ENCODE measurements around the gene TMEM178B.

The TMEM178B gene

GRCh38 chr7:141416650-141417270 lies 342.9 kb downstream of the TMEM178B start:
- DNase-seq = no peak

- peak in 3 of 56 donors; percentile 22 to 47 (median 22) for DNase-seq
Observed at GRCh38 chr7:141417506-141417905, 343.6 kb downstream of the TMEM178B start.

GRCh38 chr7:141418066-141418465 lies 344.2 kb downstream of the TMEM178B start:
- DNase-seq = no peak

GRCh38 chr7:141421306-141421705 lies 347.4 kb downstream of the TMEM178B start:
- DNase-seq = no peak

GRCh38 chr7:141427134-141427533 lies 353.3 kb downstream of the TMEM178B start:
- DNase-seq = no peak

- DNase-seq = peak in 1 of 56 donors; percentile 14
Observed at GRCh38 chr7:141430455-141431139, 356.7 kb downstream of the TMEM178B start.

- no peak for DNase-seq
Observed at GRCh38 chr7:141431140-141431479, 357.2 kb downstream of the TMEM178B start.

- DNase-seq = no peak
Observed at GRCh38 chr7:141431711-141432110, 357.8 kb downstream of the TMEM178B start.

GRCh38 chr7:141433698-141434097 lies 359.8 kb downstream of the TMEM178B start:
- DNase-seq = no peak

- DNase-seq = no peak
Observed at GRCh38 chr7:141436139-141436538, 362.3 kb downstream of the TMEM178B start.

GRCh38 chr7:141436575-141437075 lies 362.8 kb downstream of the TMEM178B start:
- DNase-seq = peak in 1 of 56 donors; percentile 13

- DNase-seq = no peak
Observed at GRCh38 chr7:141439164-141439563, 365.3 kb downstream of the TMEM178B start.

GRCh38 chr7:141439776-141440175 lies 365.9 kb downstream of the TMEM178B start:
- DNase-seq = no peak

GRCh38 chr7:141441837-141442627 lies 368.2 kb downstream of the TMEM178B start:
- DNase-seq = peak in 12 of 56 donors; percentile 4 to 42 (median 30)

GRCh38 chr7:141442781-141443180 lies 368.9 kb downstream of the TMEM178B start:
- DNase-seq = no peak

GRCh38 chr7:141444961-141445360 lies 371.1 kb downstream of the TMEM178B start:
- no peak for DNase-seq

- no peak for DNase-seq
Observed at GRCh38 chr7:141451232-141451631, 377.4 kb downstream of the TMEM178B start.

GRCh38 chr7:141452911-141453310 lies 379.0 kb downstream of the TMEM178B start:
- no peak for DNase-seq

GRCh38 chr7:141454338-141454737 lies 380.5 kb downstream of the TMEM178B start:
- no peak for DNase-seq

- DNase-seq = no peak
Observed at GRCh38 chr7:141455723-141456122, 381.9 kb downstream of the TMEM178B start.

GRCh38 chr7:141456298-141456697 lies 382.4 kb downstream of the TMEM178B start:
- no peak for DNase-seq

GRCh38 chr7:141456711-141457110 lies 382.8 kb downstream of the TMEM178B start:
- no peak for DNase-seq

All from nucleus accumbens (tissue), 56 donors.